Epithelial cell of umbilical artery (primary cell): ENCODE measurements around the gene MPDU1. TPM values are rescaled to one million over a fixed set of nuclear protein-coding genes. Genes with fewer than 3 reads are reported as not detected.

ENCODE experiments used
- total RNA-seq: library from RNA; depleted of rRNA; stranded (reverse); fragments of >200 nt; gene quantifications from 2 replicates; pipeline ENCODE4 v1.2.3, GENCODE V29; 2014

MPDU1 gene
- 117 and 125 TPM in 2 replicates for total RNA-seq

GRCh38 chr17:7583253-7584109 is at the start of gene MPDU1:
MPDU1 (plus strand) TSS chr17:7583852; CDS start chr17:7583863, 11 bp downstream.

GRCh38 chr17:7548585-7549400 is 34.9 kb upstream of the MPDU1 start, which contains the start of gene TNFSF12:
TNFSF12 (plus strand) TSS chr17:7549058; CDS start chr17:7549154, 96 bp downstream.

GRCh38 chr17:7558544-7559319 is 24.9 kb upstream of the MPDU1 start, which contains the start of gene TNFSF13:
TNFSF13 (plus strand) TSS chr17:7558750; CDS start chr17:7559040, 290 bp downstream.

GRCh38 chr17:7561589-7562207 is 22.0 kb upstream of the MPDU1 start, which contains the start of gene SENP3:
SENP3 (plus strand) TSS chr17:7561919; CDS start chr17:7563077, 1,158 bp downstream.

DNA sequence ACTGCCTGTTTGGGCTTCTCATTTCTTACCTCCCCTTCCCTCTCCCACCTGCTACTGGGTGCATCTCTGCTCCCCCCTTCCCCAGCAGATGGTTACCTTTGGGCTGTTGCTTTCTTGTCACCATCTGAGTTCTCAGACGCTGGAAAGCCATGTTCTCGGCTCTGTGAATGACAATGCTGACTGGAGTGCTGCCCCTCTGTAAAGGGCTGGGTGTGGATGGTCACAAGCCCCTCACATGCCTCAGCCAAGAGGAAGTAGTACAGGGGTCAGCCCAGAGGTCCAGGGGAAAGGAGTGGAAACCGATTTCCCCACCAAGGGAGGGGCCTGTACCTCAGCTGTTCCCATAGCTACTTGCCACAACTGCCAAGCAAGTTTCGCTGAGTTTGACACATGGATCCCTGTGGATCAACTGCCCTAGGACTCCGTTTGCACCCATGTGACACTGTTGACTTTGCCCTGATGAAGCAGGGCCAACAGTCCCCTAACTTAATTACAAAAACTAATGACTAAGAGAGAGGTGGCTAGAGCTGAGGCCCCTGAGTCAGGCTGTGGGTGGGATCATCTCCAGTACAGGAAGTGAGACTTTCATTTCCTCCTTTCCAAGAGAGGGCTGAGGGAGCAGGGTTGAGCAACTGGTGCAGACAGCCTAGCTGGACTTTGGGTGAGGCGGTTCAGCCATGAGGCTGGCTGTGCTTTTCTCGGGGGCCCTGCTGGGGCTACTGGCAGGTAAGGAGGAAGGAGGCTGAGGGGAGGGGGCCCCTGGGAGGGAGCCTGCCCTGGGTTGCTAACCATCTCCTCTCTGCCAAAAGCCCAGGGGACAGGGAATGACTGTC is 4.4 kb upstream of the MPDU1 start, which contains the start of gene CD68:
Gene CD68 (plus strand): TSS at position 638 of the 833 bp plus-strand sequence. CDS start 40 bp downstream, at position 678.

GRCh38 chr17:7589891-7590691 is 6.4 kb downstream of the MPDU1 start, which contains the start of gene SOX15:
SOX15 (minus strand) TSS chr17:7590094; CDS start chr17:7589676, 418 bp downstream.

DNA sequence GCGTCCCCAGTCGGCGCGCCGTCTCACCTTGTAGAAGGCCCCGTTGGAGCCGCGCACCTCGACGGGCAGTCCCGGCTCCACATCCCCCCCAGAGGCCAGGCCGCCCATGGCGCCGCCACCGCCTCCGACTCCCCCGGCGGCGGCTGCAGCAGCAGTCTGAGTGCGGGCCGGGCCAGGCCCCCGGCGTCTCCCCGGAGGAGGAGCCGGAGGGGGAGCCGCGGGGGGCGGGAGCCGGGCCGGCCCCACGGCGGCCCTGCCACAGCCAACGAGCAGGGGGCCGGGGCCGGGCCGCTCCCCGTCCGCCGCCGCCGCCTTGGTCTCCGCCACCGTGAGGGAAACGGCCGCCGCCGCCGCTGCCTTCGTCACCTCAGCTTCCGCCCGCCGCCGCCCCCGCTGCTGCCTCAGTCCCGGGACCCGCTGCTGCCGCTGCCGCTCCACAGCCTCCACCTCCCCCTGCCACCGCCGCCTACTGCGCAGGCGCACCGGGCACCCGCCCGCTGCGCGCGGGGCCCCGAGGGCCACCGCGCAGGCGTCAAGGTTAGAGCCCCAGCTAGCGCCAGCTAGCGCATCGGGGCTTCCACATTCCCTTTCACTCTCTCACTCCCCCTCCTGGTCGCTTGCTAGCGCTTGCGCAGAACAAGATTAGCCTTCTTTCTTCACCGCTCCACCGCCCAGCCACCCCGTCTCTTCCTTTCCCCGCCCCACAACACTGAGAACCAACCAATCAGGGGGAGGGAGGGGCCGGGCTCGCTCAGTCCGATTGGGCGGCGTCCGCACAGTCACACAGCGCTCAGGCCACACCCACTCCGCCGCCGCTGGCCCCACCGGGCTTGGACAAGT is 31.0 kb downstream of the MPDU1 start, which contains the start of gene FXR2:
Gene FXR2 (minus strand): TSS at position 473 of the 840 bp plus-strand sequence. CDS start 365 bp downstream, at position 108.

DNA sequence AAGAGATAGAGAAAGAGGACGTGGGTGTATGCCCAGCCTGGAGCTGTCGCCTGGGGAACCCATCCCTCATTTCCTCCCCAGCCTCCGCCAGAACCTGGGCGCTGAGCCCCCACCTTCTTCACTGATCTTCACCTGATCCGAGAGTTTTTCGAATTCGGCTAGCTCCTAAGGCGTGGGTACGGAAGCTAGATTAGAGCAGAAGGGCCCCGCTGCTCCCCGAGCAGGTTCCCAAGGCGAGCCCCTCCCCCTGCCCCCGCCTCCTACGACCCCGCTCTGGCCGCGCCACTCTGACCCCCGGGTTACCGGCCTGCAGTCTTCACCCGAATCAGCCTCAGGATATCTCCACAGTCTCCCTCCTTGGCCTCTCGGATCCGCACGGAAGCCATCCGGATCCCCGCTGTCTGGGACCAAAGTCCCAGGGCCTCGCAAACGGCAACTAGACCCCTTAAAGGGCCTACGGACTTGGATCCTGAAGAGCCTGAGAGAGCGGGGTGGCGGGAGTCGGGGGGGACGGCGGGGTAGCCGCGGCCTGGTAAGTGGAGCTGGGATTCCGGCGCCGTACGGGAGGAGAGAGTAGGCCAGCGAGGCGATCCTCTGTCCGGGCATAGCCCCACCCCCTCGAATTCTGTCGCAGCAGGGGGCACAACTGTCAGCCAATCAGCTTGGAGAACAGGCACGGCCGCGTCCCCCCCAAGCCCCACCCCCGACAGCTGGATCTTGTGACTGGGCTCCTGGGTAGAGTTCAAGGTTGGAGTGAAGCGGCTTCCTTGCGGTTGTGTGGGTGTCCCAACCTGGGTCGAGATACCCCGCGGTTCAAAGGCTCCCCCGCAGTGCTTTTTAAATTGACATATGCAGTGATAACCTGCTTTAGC is 43.8 kb downstream of the MPDU1 start, which contains the start of gene SAT2:
Gene SAT2 (minus strand): TSS at position 572 of the 872 bp plus-strand sequence. CDS start 186 bp downstream, at position 386.

DNA sequence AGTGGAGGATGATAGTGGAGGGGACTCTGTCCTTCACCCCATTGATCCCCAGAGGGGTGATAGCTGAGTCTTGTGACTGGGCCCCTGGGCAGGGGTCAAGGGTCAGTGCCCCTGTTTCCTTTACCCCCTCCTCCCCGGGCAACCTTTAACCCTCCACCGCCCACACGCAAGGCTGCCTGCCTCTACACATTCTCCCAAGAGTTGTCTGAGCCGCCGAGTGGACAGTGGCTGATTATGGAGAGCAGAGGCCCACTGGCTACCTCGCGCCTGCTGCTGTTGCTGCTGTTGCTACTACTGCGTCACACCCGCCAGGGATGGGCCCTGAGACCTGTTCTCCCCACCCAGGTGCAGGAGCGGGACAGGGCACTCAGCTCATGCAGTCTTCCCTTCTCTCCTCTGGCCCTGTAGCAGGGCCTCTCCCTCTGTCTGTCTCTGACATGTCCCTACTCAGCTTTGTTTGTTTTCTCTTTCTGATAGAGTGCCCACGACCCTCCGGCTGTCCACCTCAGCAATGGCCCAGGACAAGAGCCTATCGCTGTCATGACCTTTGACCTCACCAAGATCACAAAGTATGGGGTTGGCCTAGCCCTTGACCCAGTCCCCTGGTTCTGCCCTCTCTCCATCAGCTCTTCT is 46.4 kb downstream of the MPDU1 start, which contains the start of gene SHBG:
Gene SHBG (plus strand): TSS at position 197 of the 633 bp plus-strand sequence. CDS start 38 bp downstream, at position 235.

Other genes starting within 250 kb of the MPDU1 start
- not detected in 2 replicates for gene ACAP1, start 247.3 kb upstream of the MPDU1 start, total RNA-seq
- gene KCTD11, start 231.7 kb upstream of the MPDU1 start, total RNA-seq, result 1.9 and 2.9 TPM in 2 replicates
- gene TMEM95, start 228.7 kb upstream of the MPDU1 start, total RNA-seq, result not detected in 2 replicates
- 0.91 TPM in 1 of 2 replicates, not detected in the other for gene TNK1, start 202.8 kb upstream of the MPDU1 start, total RNA-seq
- 8.4 and 15.3 TPM in 2 replicates for gene PLSCR3, start 189.3 kb upstream of the MPDU1 start, total RNA-seq
- gene TMEM256, start 179.8 kb upstream of the MPDU1 start, total RNA-seq, result 71.3 and 188 TPM in 2 replicates
- 2.1 and 2.6 TPM in 2 replicates for gene NLGN2, start 176.0 kb upstream of the MPDU1 start, total RNA-seq
- not detected in 2 replicates for gene SPEM1, start 163.5 kb upstream of the MPDU1 start, total RNA-seq
- gene SPEM2, start 158.2 kb upstream of the MPDU1 start, total RNA-seq, result not detected in 2 replicates
- not detected in 2 replicates for gene SPEM3, start 155.0 kb upstream of the MPDU1 start, total RNA-seq
- 5.6 and 7.5 TPM in 2 replicates for gene TMEM102, start 148.4 kb upstream of the MPDU1 start, total RNA-seq
- 0.15 and 0.32 TPM in 2 replicates for gene FGF11, start 144.3 kb upstream of the MPDU1 start, total RNA-seq
- 4.5 and 6.5 TPM in 2 replicates for gene CHRNB1, start 138.8 kb upstream of the MPDU1 start, total RNA-seq
- 6.7 and 7.1 TPM in 2 replicates for gene ZBTB4, start 104.2 kb upstream of the MPDU1 start, total RNA-seq
- gene SLC35G6, start 102.4 kb upstream of the MPDU1 start, total RNA-seq, result not detected in 2 replicates
- 54.1 and 66.9 TPM in 2 replicates for gene POLR2A, start 99.5 kb upstream of the MPDU1 start, total RNA-seq
- 3.6 and 6.5 TPM in 2 replicates for gene TNFSF12, start 34.8 kb upstream of the MPDU1 start, total RNA-seq
- gene TNFSF13, start 25.1 kb upstream of the MPDU1 start, total RNA-seq, result 0.46 and 1.6 TPM in 2 replicates
- gene SENP3, start 21.9 kb upstream of the MPDU1 start, total RNA-seq, result 92.9 and 115 TPM in 2 replicates
- 1.1 and 1.3 TPM in 2 replicates for gene CD68, start 4.2 kb upstream of the MPDU1 start, total RNA-seq
- gene SOX15, start 6.2 kb downstream of the MPDU1 start, total RNA-seq, result not detected in 2 replicates
- gene FXR2, start 31.0 kb downstream of the MPDU1 start, total RNA-seq, result 39.2 and 47.7 TPM in 2 replicates
- gene SAT2, start 44.0 kb downstream of the MPDU1 start, total RNA-seq, result 24.0 and 24.3 TPM in 2 replicates
- gene SHBG, start 46.3 kb downstream of the MPDU1 start, total RNA-seq, result not detected in 2 replicates
- not detected in 2 replicates for gene ATP1B2, start 67.1 kb downstream of the MPDU1 start, total RNA-seq
- gene TP53, start 103.6 kb downstream of the MPDU1 start, total RNA-seq, result 40.6 and 70.1 TPM in 2 replicates
- 10.1 and 10.6 TPM in 2 replicates for gene WRAP53, start 104.6 kb downstream of the MPDU1 start, total RNA-seq
- 0.15 and 0.97 TPM in 2 replicates for gene EFNB3, start 121.3 kb downstream of the MPDU1 start, total RNA-seq
- under 0.01 and 0.30 TPM in 2 replicates for gene DNAH2, start 133.9 kb downstream of the MPDU1 start, total RNA-seq